Gastroesophageal sphincter (tissue), 4 donors: ENCODE measurements around the gene ISCU. TPM values are rescaled to one million over a fixed set of nuclear protein-coding genes. Genes with fewer than 3 reads are reported as not detected.

ENCODE experiments used
- ATAC-seq: fragments of 150-250 bp; one replicate; pipeline ENCODE4 v1.9.1; 2016; ENCODE audit warnings: mild to moderate bottlenecking, moderate library complexity
- H3K27ac ChIP-seq, 4 donors: fragments of 200-600 bp; sonication (generic) in 3 of 4; 1 replicate in 3 of 4; 2 replicates in 1 of 4; pipeline ENCODE4 v1.5.1; 2016 to 2019
- H3K27me3 ChIP-seq: fragments of 200-600 bp; sonication (generic); one replicate; pipeline ENCODE4 v1.5.1; 2019
- H3K36me3 ChIP-seq, 2 donors: fragments of 200-600 bp; sonication (generic); one replicate each; pipeline ENCODE4 v1.5.1; 2019; ENCODE audit warnings: control low read depth in 1 of 2
- H3K4me1 ChIP-seq, 3 donors: fragments of 200-600 bp; sonication (generic); 1 replicate in 2 of 3; 2 replicates in 1 of 3; pipeline ENCODE4 v1.5.1; 2016 to 2019; ENCODE audit warnings: control low read depth in 2 of 3
- H3K4me3 ChIP-seq, 2 donors: fragments of 200-600 bp; sonication (generic); one replicate each; pipeline ENCODE4 v1.5.1; 2019; ENCODE audit warnings: mild to moderate bottlenecking in 1 of 2, moderate library complexity in 1 of 2
- H3K9me3 ChIP-seq, 3 donors: fragments of 200-600 bp; sonication (generic); one replicate each; pipeline ENCODE4 v1.5.1; 2017 to 2019; ENCODE audit warnings: control low read depth in 2 of 3
- EP300 ChIP-seq: sonication (generic); formaldehyde crosslinking; IDR thresholded peaks from one replicate; pipeline ENCODE4 v1.6.1; 2017; ENCODE audit warnings: antibody characterized with exemption, mild to moderate bottlenecking
- POLR2A ChIP-seq, 2 donors: fragments of 450-650 bp; IDR thresholded peaks; one replicate each; pipeline ENCODE4 v1.6.1; 2017; ENCODE audit warnings: antibody characterized with exemption in 2 of 2, mild to moderate bottlenecking in 2 of 2, moderate library complexity in 1 of 2
- POLR2AphosphoS5 ChIP-seq: sonication (generic); formaldehyde crosslinking; IDR thresholded peaks from one replicate; pipeline ENCODE4 v1.6.1; 2017; ENCODE audit warnings: antibody characterized with exemption
- WGBS, 2 donors: methylation state at CpG; one replicate each; pipeline ENCODE4 v1.1.5; 2018; ENCODE audit warnings: low coverage in 1 of 2; 5-methylcytosine and 5-hydroxymethylcytosine counted together
- total RNA-seq, 4 donors: library from RNA; depleted of rRNA; stranded (reverse); fragments of >200 nt; gene quantifications; one replicate each; pipeline ENCODE4 v1.1.0, GENCODE V29; 2016
- TF ChIP-seq, protein P1 (sequence below), 4 experiments: fragments of 200-600 bp in 2 of 4; fragments of 450-650 bp in 2 of 4; sonication (generic) in 1 of 4; IDR thresholded peaks; one replicate each; pipeline ENCODE4 v1.5.1; 2017 to 2019; ENCODE audit warnings: antibody characterized with exemption in 4 of 4, mild to moderate bottlenecking in 2 of 4, moderate library complexity in 2 of 4

The ISCU gene
- total RNA-seq, 4 donors from 2014 or later: 220 to 299 (median 247) TPM

DNA sequence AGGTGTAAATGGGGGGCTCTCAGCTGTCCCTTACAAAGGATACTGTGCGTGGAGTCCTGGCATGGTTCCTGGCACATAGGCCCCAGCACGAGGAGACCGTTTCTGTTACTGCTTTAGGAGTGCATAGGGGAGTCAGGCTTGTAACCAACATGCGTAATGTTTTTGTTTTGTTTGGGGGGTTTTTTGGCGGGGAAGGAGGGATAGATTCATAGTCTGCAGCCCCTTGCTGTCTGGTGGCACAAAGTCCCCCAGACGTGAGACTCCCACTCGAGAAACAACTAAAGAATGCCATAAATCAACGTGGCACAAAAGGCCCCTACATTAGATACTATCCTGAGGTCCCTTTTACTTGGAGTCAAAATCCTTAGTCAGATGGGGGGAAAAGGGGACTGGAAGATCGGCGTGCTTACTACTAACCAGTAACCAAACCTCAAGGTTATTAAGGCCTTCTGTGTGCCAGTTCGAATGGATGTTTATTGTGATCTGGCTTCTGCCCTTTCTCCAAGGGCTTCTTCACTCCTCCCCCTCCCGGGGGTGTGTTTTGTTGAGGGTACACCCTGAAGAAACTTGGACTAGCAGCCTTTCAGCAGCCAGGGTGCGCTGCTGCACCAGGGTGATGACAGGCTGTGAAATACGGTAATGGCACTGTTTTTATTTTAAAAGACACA is 874 bp downstream of the ISCU start:
- 1 to 2% methylated on average over 6 to 9 of the region's 14 CpGs for WGBS, 2 donors
- ATAC-seq: peak; percentile 43
- H3K4me3 ChIP-seq: peak overlapping the region; percentile 84 to 91
- no peak for TF ChIP-seq POLR2A (IDR thresholded peaks at IDR 0.05)
- TF ChIP-seq, protein P1, sequence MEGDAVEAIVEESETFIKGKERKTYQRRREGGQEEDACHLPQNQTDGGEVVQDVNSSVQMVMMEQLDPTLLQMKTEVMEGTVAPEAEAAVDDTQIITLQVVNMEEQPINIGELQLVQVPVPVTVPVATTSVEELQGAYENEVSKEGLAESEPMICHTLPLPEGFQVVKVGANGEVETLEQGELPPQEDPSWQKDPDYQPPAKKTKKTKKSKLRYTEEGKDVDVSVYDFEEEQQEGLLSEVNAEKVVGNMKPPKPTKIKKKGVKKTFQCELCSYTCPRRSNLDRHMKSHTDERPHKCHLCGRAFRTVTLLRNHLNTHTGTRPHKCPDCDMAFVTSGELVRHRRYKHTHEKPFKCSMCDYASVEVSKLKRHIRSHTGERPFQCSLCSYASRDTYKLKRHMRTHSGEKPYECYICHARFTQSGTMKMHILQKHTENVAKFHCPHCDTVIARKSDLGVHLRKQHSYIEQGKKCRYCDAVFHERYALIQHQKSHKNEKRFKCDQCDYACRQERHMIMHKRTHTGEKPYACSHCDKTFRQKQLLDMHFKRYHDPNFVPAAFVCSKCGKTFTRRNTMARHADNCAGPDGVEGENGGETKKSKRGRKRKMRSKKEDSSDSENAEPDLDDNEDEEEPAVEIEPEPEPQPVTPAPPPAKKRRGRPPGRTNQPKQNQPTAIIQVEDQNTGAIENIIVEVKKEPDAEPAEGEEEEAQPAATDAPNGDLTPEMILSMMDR (IDR thresholded peaks at IDR 0.05): peak; percentile 67 to 90 (median 88)
- peak; percentile 35 for TF ChIP-seq POLR2AphosphoS5
- H3K27ac ChIP-seq: peak overlapping the region; percentile 92 to 95 (median 94)
- peaks cover 0 to 46% of the 10 kb centered on the region in 2 donors for H3K36me3 ChIP-seq
- peaks cover 4 to 76% (median 18%) of the 10 kb centered on the region in 3 donors for H3K4me1 ChIP-seq
- H3K27me3 ChIP-seq: no peaks in the 10 kb centered on the region
- no peaks in the 10 kb centered on the region for H3K9me3 ChIP-seq

DNA sequence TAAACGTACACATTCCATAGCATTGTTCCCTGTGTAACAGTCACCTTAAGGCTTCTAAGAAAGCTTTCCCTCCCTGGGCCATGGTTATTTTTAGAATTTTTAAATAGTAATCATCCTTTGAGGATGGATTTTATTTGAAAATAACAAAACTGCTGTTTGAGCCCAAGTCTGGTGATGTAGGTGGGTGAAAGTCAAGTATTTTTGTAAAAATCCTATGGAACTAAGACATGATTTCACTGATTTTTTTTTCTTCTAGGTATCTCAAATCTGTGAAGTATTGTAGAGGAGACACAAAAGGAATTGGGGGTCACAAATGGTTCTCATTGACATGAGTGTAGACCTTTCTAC is 1.4 kb downstream of the ISCU start:
- H3K4me1 ChIP-seq: peaks cover 4 to 76% (median 16%) of the 10 kb centered on the region in 3 donors
- no peaks in the 10 kb centered on the region for H3K27me3 ChIP-seq
- H3K4me3 ChIP-seq: peak overlapping the region; percentile 84 to 91
- H3K9me3 ChIP-seq: no peaks in the 10 kb centered on the region
- ATAC-seq: no peak
- 0% methylated on average over 1 of the region's 1 CpG for WGBS, 2 donors
- peaks cover 0 to 49% of the 10 kb centered on the region in 2 donors for H3K36me3 ChIP-seq
- peak overlapping the region in 3 of 4 donors; percentile 93 to 95 (median 94) for H3K27ac ChIP-seq
- TF ChIP-seq POLR2A (IDR thresholded peaks at IDR 0.05) (no peak), EP300 (no peak), POLR2AphosphoS5 (no peak)
- TF ChIP-seq, protein P1 (IDR thresholded peaks at IDR 0.05): no peak

DNA sequence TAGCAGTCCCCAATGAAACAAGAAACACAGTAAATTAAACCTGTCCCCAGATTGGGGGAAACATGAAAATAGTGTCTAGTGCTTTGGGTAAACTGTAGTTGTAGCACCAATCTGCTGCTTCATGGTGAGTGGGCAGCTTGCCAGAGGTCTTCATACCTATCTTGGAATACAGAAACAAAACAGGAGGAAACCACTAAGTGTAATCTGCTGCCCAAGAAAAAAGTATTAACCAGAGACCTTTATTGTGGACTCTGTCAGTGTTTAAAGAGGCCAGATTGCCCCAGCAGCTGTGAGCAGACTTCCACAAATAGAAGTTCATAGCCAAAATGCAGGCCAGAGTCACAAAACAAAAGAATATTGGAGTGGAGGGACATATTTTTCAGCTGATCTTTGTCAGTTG is 2.3 kb downstream of the ISCU start:
- Histone ChIP-seq H3K27me3 (no peaks in the 10 kb centered on the region), H3K36me3 (peaks cover 0 to 59% of the 10 kb centered on the region in 2 donors), H3K4me3 (no peak overlapping the region), H3K9me3 (no peaks in the 10 kb centered on the region), H3K4me1 (peaks cover 3 to 67% (median 8%) of the 10 kb centered on the region in 3 donors), H3K27ac (peak overlapping the region in 3 of 4 donors; percentile 41 to 94 (median 93))
- ATAC-seq: no peak
- TF ChIP-seq POLR2AphosphoS5: no peak
- TF ChIP-seq, protein P1 (IDR thresholded peaks at IDR 0.05): no peak
- TF ChIP-seq EP300: no peak

DNA sequence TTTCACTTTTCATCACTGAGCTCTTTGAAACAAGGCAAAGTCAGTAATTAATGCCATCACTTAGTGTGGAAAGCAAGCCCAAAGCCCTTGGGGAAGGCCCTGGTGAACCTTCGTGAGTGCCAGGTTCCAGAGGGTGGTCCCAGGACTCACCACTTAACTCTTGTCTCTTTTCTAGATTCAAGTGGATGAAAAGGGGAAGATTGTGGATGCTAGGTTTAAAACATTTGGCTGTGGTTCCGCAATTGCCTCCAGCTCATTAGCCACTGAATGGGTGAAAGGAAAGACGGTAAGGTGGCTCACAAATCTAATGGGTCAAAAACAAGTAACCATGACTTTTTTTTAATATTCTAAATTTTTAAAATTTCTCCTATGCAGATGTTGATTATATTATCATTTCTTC is 2.8 kb downstream of the ISCU start:
- Histone ChIP-seq H3K27me3 (no peaks in the 10 kb centered on the region), H3K36me3 (peaks cover 0 to 63% of the 10 kb centered on the region in 2 donors), H3K4me1 (peaks cover 0 to 63% (median 4%) of the 10 kb centered on the region in 3 donors), H3K27ac (peak overlapping the region in 3 of 4 donors; percentile 41 to 94 (median 93)), H3K4me3 (no peak overlapping the region), H3K9me3 (no peaks in the 10 kb centered on the region)
- TF ChIP-seq POLR2AphosphoS5: no peak
- TF ChIP-seq, protein P1 (IDR thresholded peaks at IDR 0.05): no peak
- TF ChIP-seq POLR2A (IDR thresholded peaks at IDR 0.05): no peak
- TF ChIP-seq EP300: no peak
- no peak for ATAC-seq
- WGBS, 2 donors: 66 to 87% methylated on average over 3 of the region's 3 CpGs

DNA sequence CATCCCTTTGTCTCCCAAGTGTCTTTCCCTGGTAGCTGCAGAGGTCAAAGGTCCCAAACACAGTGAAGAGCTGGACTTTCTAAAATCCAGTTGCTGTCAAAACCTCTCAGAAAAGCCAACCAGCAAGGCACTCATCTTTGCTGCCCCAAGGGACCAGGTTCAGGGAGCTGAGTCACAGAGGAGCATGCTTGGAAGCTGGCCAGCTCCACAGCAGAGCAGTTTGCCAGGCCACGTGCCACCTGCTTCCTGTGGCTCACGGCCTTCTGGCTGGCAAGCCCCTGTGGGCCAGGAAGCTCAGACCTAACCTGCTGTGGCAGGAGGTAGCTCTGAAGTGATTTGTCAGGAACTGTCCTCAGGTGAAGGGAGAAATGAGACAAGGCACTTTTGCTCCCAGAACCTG is 3.6 kb downstream of the ISCU start:
- no peak for ATAC-seq
- H3K27me3 ChIP-seq: no peaks in the 10 kb centered on the region
- TF ChIP-seq EP300 (no peak), POLR2AphosphoS5 (peak; percentile 52)
- WGBS, 2 donors: 20% methylated on average over 1 of the region's 2 CpGs; no CpG with 5 or more reads in 1 of the 2 donors
- no peak overlapping the region for H3K4me3 ChIP-seq
- peak overlapping the region; percentile 21 to 61 (median 50) for H3K27ac ChIP-seq
- no peaks in the 10 kb centered on the region for H3K9me3 ChIP-seq
- peaks cover 0 to 62% (median 3%) of the 10 kb centered on the region in 3 donors for H3K4me1 ChIP-seq
- peaks cover 0 to 66% of the 10 kb centered on the region in 2 donors for H3K36me3 ChIP-seq
